ENCODE results near the gene EXOC3L4.
"Not testable (repeated sequence)": the region's sequence is repeated elsewhere in the genome, so short reads cannot be mapped to it uniquely, and the experiment has no call there.

EXOC3L4 gene

DNA sequence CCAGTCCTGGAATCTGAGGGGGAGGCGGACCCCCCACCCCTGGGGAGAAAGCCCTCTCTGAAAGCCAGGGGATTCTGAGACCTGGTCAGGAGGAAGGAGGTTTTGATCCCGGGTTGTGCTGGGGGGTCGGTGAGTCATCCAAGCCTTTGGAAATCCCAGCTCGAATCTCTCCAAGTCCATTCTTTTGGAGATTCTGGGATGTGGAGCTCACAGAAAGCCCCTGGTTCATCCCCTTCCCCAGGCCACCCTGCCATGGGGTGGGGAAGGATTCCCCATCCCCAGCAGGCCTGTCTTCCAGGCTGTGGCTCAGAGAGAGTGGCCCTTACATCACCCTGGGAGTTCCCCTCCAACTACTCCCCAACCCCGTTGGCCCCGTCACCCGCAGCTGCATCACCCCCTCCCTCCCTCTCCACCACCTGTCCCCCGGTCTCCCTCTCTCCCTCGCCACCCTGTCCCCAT, 14.3 kb downstream of the EXOC3L4 start:
- DNase-seq = peak; percentile 94 to 98 (median 97)

DNA sequence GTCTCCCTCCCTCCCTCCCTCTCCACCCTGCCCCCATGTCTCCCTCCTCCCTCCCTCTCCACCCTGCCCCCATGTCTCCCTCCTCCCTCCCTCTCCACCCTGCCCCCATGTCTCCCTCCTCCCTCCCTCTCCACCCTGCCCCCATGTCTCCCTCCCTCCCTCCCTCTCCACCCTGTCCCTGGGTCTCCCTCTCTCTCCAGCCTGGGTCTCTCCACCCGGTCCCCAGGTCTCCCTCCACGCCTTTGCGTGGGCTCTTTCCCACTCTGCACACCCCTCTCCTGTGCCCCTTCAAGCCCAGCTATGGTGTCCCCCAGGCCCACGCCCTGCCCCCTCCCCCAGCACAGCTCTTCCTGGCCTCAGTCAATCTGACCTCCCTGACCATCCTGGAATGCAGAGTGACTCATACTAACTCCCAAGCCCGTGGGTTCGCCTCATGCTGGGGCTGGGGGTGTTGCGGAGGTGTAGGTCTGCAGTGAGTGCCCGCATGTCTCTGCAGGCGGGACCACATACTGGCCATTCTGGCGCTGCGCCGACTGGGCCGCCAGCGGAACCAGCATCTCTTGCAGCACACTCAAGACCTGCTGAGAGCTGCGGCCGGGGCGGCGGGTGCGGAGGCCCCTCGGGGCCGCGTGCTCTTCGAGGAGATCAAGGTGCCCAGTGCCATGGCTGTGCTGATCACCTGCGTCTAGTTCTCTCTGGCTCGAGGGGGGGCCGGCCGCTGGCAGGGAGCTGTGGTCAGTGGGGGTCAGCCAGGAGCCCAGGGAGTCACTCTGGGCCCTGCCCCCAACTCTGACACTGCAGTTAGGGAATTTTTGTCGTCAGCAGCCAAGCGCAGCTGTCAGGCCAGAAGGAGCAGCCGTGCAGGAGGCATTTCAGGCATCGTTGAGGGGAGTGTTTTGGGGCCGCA, 15.3 kb downstream of the EXOC3L4 start:
- DNase-seq = peak; percentile 34 to 53 (median 50)

DNA sequence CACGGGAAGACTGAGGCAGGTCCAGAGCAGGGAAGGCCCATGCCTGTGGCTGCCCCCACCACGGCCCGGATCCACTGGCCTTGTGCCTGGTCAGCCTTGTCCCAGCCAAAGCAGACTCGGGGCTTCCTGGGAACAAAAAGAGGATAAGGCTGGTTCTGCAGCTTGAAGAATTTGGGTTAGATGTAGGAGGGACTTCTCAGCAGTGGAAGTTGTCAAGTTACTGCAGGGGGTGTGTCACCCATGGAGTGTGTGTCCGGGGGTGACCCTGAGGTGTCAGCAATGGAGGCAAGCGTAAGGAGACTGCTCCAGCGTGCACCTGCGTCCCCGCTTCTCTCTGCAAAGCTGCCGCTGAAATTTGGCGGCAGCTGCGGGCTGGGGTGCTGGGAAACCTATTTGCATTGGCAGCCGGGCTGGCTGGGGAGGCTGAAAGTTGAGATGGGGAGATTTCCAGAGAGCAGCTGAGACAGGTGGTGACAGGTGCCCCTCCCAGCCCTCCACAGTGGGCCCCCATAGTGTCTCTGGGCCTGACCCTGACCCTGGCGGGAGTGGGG, 16.2 kb downstream of the EXOC3L4 start:
- DNase-seq = no peak

DNA sequence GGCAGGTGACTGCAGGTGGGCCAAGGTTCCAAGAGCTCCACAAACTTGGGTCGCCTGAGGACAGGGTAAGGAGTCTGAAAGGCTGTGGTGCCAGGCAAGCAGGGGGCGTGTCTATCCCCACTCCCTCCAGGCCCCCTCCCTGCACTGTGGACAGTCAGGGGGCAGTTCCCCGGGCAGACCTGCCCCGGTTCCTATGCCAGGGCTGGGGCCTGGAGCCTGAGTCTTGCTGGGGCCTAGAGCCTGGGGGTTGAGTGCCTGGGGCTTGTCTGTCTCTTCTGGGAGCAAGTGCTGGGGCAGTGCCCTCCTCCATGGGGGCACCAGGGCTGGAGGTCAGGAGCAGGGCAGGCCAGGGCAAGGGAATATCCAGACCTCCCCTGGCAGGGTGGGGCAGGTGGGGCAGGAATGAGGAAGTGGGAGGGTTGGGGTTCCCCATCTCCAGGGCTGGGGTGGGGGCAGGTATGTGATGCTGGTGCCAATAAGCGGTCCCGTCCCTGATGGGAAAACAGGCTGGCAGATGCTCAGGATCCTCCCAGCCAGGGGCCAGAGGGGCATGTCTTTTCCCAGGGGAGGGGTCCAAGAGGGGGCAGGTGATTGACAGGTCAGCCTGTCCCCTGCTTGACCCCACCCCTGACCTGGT, 16.8 kb downstream of the EXOC3L4 start:
- peak; percentile 28 to 65 (median 47) for DNase-seq

DNA sequence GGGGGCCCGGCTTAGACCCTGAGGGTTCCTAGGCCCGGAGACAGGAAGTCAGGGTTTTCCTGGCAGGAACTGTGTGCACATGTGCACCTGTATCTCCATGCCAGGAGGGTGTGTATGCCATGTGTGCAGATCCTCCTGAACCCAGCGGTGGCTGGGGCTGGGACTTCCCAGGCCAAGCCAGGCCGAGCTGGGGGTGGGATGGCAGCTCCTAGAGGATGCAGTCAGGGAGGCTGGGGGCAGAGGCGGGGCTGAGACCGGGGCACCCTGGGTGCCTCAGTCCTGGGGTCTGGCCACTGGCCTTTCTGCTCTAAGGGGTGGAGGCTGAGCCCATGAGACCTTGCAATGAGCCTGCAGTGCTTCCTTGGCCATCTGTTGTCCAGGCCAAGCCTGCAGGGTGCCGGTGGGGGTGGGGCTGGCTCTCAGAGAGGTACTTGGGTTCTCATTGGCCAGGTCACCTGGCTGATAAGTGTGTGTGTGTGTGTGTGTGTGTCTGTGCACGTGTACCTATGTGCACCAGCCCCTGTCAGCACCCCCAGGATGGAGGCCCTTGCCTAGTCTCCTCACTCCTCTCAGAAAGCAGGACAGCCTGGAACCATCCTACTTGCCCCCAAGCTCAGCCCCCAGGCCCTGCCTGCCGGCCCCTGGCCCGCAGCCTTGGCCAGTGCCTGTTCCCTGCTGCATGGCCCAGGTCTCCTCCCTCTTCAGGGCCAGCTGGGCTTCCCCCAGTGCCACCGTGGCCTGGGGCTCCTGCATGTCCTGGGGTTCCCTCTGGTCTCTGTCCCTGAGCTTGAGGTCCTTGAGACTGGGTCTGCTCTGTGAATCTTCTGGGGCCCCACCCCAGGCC, 18.1 kb downstream of the EXOC3L4 start:
- peak in 1 of 3 donors; percentile 60 for DNase-seq

DNA sequence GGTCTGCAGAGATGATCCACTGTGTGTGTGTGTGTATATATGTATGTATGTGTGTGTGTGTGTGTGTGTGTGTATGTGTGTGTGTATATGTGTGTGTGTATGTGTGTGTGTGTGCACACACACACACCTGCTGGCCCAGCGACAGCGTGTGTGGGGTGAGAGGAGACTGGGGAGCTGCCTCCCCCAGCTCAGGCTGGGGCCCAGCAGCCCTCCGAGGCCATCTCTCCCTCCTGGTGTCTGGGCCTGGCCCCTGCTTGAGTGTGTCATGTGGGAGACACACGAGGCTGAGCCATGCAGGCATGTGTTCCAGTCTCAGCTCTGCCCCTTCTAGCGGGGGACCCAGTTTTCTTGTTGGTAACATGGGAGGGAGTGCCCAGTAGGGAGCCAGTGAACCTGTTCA, 18.8 kb downstream of the EXOC3L4 start:
- DNase-seq = no peak

DNA sequence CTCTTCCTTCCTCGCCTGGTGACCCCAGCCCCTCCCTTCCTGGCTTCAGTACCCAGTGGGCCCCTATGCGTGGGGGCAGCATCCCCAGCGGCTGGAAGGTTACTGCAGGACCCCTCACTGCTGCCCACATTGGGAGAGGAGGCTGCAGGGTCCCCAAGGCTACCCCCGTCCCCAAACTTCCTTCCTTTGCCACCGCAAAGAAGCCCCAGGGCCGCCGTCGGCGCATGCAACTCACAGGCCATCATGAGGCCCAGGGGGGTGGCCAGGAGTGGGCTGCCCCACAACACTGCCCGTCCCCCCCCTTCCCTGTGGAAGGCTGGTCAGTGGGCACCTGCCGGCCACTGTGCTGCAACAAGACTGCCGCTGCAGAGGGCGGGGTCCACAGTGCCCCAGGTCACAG, 19.2 kb downstream of the EXOC3L4 start:
- DNase-seq = no peak

DNA sequence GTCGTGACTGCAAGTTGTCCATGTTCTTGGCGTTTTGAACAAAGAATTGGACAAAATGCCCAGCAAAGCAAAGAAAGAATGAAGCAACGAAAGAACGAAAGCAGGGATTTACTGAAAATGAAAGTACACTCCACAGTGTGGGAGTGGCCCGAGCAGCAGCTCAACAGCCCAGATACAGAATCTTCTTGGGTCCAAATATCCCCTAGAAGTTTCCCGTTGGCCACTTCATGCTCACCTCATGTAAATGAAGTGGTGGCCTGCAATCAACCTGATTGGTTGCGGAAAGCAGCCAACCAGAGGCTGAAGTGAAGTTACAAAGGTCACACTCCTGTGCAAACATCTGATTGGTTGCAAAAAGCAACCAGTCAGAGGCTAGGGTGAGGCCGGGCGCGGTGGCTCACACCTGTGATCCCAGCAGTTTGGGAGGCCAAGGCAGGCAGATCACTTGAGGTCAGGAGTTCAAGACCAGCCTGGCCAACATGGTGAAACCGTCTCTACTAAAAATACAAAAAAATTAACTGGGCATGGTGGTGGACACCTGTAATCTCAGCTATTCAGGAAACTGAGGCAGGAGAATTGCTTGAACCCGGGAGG, 20.7 kb downstream of the EXOC3L4 start:
- DNase-seq = peak; percentile 85 to 94 (median 89)

DNA sequence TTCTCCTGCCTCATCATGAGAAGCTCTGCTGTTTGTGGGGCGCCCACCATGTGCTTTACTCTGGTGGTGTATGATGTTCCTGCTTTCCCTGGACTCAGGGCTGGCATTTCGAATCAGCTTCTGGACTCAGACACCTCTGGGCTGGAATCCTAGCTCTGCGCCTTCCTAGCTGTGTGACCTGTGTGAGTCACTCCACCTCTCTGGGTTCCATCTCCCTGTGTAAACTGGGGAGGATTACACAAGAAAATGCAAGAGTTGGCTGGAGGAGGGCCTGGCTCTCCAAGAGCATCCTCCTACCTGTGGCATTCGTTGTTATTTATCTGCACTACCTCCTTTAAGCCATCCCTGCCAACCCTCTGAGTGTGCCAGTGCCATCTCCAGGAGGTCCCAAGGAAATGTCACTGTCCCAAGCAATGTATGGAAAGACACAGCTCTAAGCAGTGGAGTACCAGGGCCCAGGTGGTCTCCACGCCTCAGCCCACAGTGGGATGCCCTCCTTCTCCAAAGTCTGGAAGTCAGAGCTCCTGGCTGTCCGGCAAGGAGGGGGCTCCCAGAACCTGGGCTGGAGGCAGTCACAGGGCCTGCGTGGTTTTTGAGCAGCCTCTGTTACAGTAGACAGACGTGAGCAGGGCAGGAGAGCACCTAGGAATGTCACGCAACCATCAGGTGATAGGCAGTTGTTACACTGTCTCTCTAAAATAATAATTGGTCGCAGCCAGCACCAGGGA, 21.5 kb downstream of the EXOC3L4 start:
- DNase-seq = peak in 1 of 3 donors; percentile 28

DNA sequence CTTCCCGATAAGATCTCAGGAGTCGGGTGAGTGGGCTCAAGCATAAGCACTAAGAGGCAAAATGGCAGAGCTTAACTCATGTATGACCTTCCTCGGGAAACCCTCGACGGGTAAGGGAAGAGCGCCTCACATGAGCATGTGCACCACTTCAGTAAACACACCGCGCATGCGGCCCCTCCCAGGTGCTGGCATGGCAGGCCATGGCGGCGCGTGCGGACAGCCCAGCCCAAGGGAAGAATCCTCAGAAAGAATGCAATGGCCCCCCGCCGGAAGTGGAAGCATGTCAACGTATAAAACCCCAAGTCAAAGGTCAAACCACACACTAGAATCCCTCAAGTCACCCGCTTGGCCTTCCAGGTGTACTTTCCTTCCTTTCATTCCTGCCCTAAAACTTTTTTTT, 22.1 kb downstream of the EXOC3L4 start:
- DNase-seq = no peak

DNA sequence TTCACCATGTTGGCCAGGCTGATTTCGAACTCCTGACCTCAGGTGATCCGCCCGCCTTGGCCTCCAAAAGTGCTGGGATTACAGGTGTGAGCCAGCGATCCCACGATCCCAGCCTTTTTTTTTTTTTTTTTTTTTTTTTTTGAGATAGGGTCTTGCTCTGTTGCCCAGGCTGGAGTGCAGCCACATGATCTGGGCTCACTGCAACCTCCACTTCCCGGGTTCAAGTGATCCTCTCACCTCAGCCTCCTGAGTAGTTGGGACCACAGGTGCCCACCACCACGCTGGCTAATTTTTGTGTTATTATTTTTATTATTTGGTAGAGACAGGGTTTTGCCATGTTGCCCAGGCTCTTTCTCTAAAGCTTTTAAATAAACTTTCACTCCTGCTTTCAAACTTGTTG, 23.0 kb downstream of the EXOC3L4 start:
- not testable (repeated sequence) for DNase-seq

DNA sequence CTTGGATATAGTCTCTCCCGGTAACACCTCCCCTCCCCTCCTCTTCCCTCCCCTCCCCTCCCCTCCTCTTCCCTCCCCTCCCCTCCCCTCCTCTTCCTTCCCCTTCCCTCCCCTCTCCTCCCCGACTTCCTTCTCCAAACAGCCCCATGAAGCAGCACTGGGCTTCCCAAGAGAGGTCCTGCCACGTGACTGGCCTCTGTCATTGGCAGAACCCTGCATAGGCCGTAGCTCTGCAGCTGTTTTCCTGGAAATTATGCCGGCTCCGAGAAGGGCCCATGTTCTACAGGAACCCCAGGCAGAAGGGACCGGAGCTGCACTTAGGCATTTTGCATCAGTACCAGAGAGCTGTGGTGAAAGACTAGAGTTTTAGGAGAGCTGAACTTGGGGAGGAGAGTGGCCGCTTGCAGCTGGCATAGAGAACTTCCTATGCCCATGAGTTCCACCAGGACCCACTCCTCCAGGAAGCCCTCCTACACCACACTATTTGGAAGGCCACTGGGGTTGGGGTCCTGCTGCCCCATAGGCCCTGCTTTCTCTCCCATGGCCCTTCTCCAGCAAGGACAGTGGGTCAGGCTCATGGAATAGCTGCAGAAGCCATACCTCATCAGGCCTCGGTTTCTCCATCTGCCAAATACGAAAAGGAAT, 23.6 kb downstream of the EXOC3L4 start:
- peak; percentile 91 to 99 (median 94) for DNase-seq

DNA sequence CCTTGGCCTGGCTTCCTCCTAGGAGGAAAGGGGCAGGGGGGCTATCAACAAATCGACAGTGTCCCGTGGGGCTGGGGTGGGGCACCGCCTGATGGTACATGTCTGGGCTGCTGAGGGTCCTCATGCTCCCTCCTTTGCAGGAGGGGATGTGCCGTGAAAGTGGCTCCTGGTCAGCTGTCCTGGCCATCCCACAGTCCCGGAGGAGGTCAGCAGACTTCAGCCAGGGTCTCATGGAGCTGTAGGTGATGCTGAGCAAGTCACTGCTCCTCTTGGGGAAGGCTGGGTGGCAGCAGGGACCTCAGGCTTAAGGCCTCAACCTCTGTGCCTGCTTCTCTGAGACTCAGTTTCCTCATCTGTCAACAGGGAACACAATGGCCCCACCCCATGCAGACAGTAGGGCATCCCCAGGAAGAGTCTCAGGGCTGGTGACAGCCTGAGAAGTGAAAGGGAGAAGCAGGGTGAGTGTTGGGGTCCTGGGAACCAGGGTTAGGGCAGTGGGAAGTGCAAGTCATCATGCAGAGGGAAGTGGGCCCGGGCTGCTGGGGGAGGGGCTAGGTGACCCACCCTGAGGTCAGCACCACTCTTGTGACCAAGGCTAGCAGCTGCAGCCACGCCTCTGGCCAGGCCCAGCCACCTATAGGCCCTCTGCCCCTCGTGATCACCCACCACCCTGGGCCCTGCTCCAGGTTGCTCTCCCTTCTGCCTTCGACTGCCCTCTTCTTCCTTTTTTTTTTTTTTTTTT, 24.3 kb downstream of the EXOC3L4 start:
- peak; percentile 91 to 98 (median 98) for DNase-seq

DNA sequence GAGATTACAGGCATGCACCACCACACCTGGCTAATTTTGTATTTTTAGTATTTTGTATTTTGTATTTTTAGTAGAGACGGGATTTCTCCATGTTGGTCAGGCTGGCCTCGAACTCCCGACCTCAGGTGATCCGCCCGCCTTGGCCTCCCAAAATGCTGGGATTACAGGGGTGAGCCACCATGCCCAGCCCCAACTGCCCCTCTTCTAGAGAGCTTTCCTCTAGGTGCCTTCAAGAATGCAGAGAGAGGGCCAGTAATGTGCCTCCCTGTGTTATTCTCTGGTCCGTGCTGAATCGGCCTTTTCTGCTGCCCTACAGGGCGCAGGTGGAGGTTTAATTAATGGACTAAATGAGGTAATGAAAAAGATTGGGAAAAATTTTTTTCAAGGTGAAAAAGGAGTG, 25.0 kb downstream of the EXOC3L4 start:
- DNase-seq = not testable (repeated sequence)

DNA sequence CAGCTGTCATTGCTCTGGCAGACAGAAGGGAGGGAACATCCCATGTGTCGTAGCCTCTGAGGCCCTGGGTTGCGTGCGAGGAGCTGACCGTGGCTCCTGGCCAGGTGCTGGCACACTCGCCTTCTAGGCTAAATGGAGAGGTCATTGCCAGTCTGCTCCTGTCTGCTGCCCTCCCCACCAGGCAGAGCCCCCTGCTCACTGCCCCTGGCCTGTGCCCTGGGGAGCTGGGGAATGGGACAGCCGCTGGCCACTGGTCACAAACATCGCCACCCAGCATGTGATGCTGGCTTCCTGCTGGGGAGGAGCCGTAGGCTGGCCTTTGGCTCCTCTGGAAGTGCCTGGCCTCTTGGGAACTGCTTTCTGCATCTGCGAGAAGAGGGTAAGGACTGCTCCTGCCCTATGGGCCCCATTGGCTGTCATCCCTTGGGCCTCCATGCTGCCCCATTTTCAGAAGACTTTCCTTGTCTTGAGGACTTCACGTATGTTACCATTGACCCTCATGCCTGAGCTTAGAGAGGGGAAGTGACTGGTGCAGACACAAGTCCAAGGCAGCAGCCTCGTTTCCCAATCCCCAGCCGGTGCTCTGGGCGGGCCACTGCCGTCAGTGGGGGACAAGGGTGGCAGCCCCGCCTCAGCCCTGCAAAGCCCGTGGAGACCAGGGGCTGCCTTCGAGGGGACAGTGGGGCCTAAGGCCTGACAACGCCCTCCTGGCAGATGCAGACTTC, 26.8 kb downstream of the EXOC3L4 start:
- DNase-seq = peak; percentile 74 to 83 (median 82)

DNA sequence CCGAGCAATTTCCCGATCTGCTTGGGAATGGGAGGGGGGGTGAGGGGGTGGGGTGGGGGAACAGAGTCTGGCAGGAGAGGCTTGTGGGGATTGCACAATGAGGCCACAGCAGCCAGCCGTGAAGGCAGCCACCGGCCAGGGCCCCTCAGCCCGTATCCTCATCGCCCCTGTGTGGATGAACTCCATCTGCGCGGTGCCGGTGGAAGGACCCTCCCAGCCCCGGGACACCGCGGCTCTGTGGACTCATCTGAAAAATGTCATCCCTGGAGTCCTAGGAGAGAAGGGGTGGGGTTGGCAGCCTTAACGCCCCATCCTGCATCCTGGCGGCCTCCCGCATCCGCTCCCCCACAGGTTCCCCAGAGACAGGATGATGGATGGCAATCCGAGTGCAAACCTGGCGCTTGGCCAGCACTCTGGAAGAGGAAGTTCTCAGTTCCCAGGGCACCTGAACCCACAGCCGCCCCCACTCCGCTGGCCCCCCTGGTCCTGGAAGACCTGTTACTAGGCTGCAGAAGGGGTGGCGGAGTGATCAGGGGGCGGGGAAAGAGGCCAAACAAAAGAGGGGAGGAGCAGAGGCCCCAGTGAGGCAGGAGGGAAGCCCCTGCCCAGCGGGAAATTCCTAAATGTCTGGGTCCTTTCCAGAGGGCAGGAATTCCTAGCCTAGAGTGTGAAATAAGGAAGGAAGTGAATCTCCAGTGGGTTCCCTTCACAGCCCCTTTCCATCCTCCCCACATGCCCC, 27.5 kb downstream of the EXOC3L4 start:
- DNase-seq = peak; percentile 93 to 98 (median 96)

DNA sequence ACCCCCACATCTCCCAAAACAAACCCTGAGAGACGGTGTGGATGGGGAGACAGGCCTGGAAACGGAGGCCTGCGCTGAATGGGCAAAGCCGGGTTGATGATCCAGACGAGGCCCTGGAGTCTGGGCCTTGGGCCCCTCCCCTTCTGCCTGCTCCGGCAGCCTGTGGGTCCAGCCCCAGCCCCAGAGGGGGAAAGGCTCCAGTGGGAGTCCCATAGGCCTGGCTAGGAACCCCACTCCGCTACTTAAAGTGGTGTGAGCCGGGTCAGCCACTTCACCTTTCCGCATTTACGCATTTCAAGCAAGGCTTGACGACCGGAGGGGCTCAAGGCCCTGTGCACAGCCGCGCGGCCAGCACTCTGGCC, 28.0 kb downstream of the EXOC3L4 start:
- no peak for DNase-seq

DNA sequence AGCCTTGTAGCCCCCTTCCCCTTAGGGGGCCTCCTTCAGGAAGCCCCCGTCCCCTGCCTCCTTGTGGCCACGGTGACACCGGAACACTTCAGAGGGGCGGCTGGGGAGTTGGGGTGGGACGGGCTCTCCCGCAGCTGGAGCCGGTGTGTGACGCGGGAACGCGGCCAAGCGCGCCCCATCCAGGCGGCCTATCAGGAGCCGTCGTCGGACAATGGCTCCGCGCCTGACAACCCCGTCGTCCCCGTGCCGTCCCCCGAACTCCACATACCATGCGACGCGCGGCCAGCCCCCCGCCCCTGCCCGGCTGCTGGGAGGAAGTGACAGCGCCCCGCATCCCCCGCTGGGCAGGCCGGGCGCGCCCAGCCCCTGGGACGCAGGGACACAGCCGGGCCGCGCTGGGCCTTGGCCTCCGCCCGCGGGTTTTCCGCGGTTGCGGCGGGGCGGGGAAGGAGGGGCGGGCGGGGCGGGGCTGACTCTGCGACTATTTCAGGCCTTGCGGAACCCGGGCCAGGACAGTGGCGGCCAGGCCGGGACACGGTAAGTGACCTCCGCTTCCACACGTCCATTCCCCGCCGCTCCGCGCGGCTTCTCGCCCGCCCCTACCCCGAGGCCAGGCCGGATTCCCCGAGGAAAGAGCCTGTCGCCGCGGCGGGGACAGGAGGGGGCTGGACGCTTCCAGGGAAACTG, 28.6 kb downstream of the EXOC3L4 start, which contains the start of gene TNFAIP2:
TSS of gene TNFAIP2 (plus strand) at position 515 of the 687 bp plus-strand sequence. CDS start 2,997 bp downstream, outside the sequence.
- DNase-seq = peak; percentile 97 to 99 (median 97)

Measured in suppressor macrophage treated with lipopolysaccharide for 1 hour (primary cell).